Measurements from ENCODE around the gene ANKEF1.

Gene ANKEF1

DNA sequence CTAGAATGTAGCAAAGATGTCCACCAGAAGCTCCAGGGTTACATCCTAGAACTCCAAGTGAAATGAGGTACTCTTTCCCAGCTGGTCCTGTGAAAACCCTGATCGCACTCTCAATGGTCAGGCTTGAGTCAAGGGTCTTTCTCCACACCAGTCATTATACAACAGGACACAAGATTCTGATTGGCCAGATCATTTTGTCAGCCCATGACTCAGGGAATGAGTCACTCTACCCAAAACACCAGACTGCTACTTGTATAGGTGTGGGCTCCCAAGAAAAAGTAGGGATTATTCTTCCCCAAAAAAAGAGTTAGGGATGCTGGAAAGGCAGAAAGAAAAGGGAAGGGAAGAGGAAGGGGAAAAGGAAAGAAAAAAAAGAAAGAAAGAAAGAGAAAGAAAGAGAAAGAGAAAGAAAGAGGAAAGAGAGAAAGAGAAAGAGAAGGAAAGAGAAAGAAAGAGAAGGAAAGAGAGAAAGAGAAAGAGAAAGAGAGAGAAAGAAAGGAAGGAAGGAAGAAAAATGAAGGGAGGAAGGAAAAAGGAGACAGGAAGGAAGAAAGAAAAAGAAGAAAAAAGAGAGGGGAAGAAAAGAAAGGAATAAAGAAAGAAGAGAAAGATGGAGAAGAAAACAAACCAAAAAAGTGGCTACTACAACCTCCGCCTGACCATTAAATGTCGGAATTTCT is 30.5 kb downstream of the ANKEF1 start:
- H3K4me3 ChIP-seq (ENCODE audit: low read depth in 1 of 2, low read length in 2 of 2) = no peak overlapping the region

DNA sequence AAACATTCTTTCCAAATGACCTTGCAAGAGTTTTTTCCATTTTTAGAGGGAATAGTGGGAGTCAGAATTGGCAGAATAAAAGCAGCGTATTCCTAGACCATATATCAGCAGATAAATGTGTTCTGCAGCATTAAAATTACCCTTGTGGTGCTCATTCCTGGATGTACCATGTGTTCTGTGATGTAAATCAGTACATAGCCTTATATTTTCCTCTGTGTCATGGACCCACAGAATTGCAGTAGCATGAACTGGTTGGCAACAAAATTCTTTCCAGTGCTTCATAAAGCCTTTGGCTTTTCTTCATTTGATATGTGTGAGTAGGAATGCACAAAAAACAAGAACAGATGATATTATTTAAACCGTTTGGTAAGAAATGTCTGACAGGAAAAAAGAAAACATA is 32.5 kb downstream of the ANKEF1 start:
- Histone ChIP-seq H3K36me3 (ENCODE audit: control insufficient read depth in 1 of 2, insufficient read depth in 2 of 2, low read length in 2 of 2) (no peaks in the 10 kb centered on the region), H3K9me3 (ENCODE audit: control insufficient read depth in 1 of 2, low read length in 2 of 2) (no peaks in the 10 kb centered on the region), H3K27ac (ENCODE audit: low read length) (no peak overlapping the region), H3K4me1 (ENCODE audit: control insufficient read depth in 1 of 2, insufficient read depth in 2 of 2, low read length in 2 of 2) (no peaks in the 10 kb centered on the region), H3K27me3 (ENCODE audit: low read depth, low read length) (no peaks in the 10 kb centered on the region), H3K4me3 (ENCODE audit: low read depth in 1 of 2, low read length in 2 of 2) (no peak overlapping the region)

More for the DNA sequence above, 30.5 kb downstream of the ANKEF1 start:
- H3K4me1 ChIP-seq (ENCODE audit: control insufficient read depth in 1 of 2, insufficient read depth in 2 of 2, low read length in 2 of 2) = no peaks in the 10 kb centered on the region
- no peaks in the 10 kb centered on the region for H3K9me3 ChIP-seq (ENCODE audit: control insufficient read depth in 1 of 2, low read length in 2 of 2)
- no peaks in the 10 kb centered on the region for H3K36me3 ChIP-seq (ENCODE audit: control insufficient read depth in 1 of 2, insufficient read depth in 2 of 2, low read length in 2 of 2)
- no peaks in the 10 kb centered on the region for H3K27me3 ChIP-seq (ENCODE audit: low read depth, low read length)
- H3K27ac ChIP-seq (ENCODE audit: low read length) = no peak overlapping the region

DNA sequence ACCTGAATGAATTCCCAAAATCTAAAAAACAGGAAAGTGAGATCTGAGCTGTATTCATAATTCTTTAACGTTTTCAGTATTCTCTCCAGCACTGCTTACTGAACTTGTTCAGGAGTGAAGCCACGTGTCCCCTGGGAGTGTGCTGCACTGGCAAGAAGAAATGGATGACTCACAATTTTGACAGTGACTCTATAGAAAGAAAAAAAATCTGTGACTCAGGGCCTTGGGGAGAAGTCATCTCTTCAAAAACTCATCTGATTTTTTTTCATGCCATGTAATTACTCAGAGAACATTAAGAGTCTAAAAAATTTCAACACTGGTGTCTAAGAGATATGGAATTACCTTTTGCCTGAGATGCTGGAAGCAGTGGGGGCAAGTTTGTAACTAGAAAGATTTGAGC is 39.7 kb downstream of the ANKEF1 start:
- Histone ChIP-seq H3K4me3 (ENCODE audit: low read depth in 1 of 2, low read length in 2 of 2) (no peak overlapping the region), H3K27me3 (ENCODE audit: low read depth, low read length) (no peaks in the 10 kb centered on the region), H3K4me1 (ENCODE audit: control insufficient read depth in 1 of 2, insufficient read depth in 2 of 2, low read length in 2 of 2) (no peaks in the 10 kb centered on the region), H3K9me3 (ENCODE audit: control insufficient read depth in 1 of 2, low read length in 2 of 2) (no peaks in the 10 kb centered on the region), H3K36me3 (ENCODE audit: control insufficient read depth in 1 of 2, insufficient read depth in 2 of 2, low read length in 2 of 2) (no peaks in the 10 kb centered on the region), H3K27ac (ENCODE audit: low read length) (no peak overlapping the region)

DNA sequence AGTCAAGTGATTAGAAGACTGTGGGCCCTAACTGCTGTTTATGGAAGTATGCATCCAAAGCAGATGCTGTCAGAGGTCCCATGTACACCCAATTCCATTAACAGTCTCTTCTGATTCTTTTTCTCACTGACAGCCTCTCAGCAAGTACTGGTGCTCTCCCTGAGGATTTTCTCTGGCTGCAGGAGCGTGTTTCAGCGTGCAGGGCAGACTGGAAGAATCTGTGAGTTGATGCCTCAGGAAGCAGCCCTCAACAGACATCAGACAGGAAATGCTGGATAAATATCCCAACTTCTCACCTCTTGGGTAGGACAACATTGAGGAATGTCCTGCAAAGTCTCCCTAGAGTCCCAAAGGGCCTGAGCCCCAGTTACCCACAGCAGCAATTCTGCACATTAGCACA is 40.8 kb downstream of the ANKEF1 start:
- Histone ChIP-seq H3K36me3 (ENCODE audit: control insufficient read depth in 1 of 2, insufficient read depth in 2 of 2, low read length in 2 of 2) (no peaks in the 10 kb centered on the region), H3K27me3 (ENCODE audit: low read depth, low read length) (no peaks in the 10 kb centered on the region), H3K4me3 (ENCODE audit: low read depth in 1 of 2, low read length in 2 of 2) (no peak overlapping the region), H3K27ac (ENCODE audit: low read length) (no peak overlapping the region), H3K4me1 (ENCODE audit: control insufficient read depth in 1 of 2, insufficient read depth in 2 of 2, low read length in 2 of 2) (no peaks in the 10 kb centered on the region), H3K9me3 (ENCODE audit: control insufficient read depth in 1 of 2, low read length in 2 of 2) (no peaks in the 10 kb centered on the region)

DNA sequence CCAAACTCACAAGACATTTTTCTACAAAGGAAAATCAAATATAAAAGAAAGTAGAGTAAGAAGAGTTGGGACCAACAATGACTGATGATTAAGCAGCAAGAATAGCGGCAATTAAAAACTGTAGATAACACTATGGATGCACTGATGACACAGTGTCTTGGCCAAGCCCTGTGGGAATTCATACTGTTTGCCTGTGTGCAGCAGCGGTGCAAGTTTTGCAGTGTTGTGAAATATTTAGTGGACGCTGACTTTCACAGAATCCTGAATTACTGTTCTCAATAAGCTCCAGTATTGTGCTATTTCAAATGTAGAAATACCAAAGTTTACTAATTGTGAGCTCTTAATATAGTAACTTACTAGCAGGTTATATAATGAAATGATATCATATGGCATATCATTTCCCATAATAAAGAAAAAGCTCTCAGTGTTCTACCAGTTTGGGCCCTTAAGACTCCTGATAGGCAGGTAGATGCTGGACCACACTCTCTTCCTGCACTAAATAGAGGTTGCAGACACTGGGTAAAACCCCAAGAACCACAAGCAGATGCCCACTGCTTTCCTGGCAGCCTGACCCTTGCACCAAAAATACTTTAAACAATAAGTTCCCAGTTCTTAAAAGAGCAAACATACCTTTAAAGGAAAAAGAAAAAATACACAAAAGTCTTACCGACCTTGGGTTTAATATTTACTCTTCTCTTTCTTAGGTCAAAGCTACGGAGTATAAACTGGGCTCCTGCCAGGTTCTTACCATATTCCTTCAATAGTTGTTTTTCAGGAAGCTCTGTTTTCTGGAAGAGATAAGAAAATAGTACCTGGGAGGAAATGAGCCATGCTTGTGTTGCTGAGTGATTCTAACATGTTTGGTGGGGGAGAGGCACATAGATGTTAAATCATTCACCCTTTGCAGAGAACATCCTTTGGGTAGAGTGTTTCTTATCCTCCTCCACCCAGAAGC is 41.6 kb downstream of the ANKEF1 start:
- H3K27ac ChIP-seq (ENCODE audit: low read length) = no peak overlapping the region
- no peak overlapping the region for H3K4me3 ChIP-seq (ENCODE audit: low read depth in 1 of 2, low read length in 2 of 2)
- no peaks in the 10 kb centered on the region for H3K36me3 ChIP-seq (ENCODE audit: control insufficient read depth in 1 of 2, insufficient read depth in 2 of 2, low read length in 2 of 2)
- no peaks in the 10 kb centered on the region for H3K4me1 ChIP-seq (ENCODE audit: control insufficient read depth in 1 of 2, insufficient read depth in 2 of 2, low read length in 2 of 2)
- no peaks in the 10 kb centered on the region for H3K27me3 ChIP-seq (ENCODE audit: low read depth, low read length)
- no peaks in the 10 kb centered on the region for H3K9me3 ChIP-seq (ENCODE audit: control insufficient read depth in 1 of 2, low read length in 2 of 2)

DNA sequence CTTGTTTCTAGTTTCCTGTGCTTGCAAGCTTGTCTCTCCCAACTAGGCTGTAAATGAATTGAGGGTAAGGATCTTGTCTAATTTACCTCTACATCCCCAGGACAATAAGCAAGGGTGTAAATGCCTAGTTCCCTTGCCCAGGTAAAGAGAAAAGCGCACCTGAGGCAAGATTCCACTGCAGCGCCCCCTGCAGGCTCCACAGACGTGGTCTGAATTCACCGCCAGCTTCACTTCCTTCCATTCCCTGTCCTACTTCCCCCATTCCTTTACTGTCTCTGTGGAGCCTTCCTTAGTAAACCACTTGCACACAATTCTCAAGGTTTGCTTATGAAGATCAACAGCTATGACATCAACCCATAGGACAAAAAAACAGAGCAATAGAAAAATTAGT is 42.3 kb downstream of the ANKEF1 start:
- no peak overlapping the region for H3K27ac ChIP-seq (ENCODE audit: low read length)
- no peaks in the 10 kb centered on the region for H3K4me1 ChIP-seq (ENCODE audit: control insufficient read depth in 1 of 2, insufficient read depth in 2 of 2, low read length in 2 of 2)
- no peaks in the 10 kb centered on the region for H3K36me3 ChIP-seq (ENCODE audit: control insufficient read depth in 1 of 2, insufficient read depth in 2 of 2, low read length in 2 of 2)
- no peaks in the 10 kb centered on the region for H3K27me3 ChIP-seq (ENCODE audit: low read depth, low read length)
- no peaks in the 10 kb centered on the region for H3K9me3 ChIP-seq (ENCODE audit: control insufficient read depth in 1 of 2, low read length in 2 of 2)
- H3K4me3 ChIP-seq (ENCODE audit: low read depth in 1 of 2, low read length in 2 of 2) = no peak overlapping the region

DNA sequence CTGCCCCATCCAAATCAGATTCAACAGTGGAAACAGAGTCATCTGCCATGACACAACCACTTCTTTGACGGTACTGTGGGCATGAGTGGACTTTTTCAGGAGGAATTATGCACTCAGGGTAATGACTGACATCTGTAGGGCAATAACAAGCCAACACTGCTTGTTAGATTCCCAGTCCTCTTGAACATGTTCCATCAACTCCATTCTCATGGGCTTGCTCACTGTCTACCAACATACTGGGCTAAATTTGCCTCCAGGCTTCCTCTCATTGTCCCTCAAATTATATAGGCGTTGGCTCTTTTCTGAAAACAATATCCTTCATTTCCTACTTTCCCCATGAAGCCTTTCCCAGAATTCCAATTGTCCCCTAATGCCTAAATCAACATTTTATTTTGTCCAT is 43.1 kb downstream of the ANKEF1 start:
- Histone ChIP-seq H3K9me3 (ENCODE audit: control insufficient read depth in 1 of 2, low read length in 2 of 2) (no peaks in the 10 kb centered on the region), H3K27ac (ENCODE audit: low read length) (no peak overlapping the region), H3K27me3 (ENCODE audit: low read depth, low read length) (no peaks in the 10 kb centered on the region), H3K4me1 (ENCODE audit: control insufficient read depth in 1 of 2, insufficient read depth in 2 of 2, low read length in 2 of 2) (no peaks in the 10 kb centered on the region), H3K4me3 (ENCODE audit: low read depth in 1 of 2, low read length in 2 of 2) (no peak overlapping the region), H3K36me3 (ENCODE audit: control insufficient read depth in 1 of 2, insufficient read depth in 2 of 2, low read length in 2 of 2) (no peaks in the 10 kb centered on the region)

DNA sequence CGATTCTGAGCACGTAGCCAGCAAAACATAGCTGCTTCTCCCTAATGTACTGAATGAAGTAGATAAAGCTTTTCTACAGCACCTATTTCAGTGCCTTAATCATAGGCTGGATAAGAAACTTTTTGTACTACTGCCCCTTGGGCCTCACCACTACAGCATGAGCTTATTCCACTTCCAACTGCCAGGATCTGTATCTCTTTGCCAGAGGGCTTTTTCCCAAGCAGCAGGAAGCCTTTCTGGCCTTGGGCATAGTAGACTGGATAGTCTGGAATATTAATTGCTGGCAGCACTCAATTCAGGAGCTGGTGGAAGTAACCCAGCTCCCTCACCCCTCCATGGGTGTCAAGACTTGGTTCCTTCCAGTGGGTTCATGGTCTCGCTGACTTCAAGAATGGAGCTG is 43.6 kb downstream of the ANKEF1 start:
- no peak overlapping the region for H3K4me3 ChIP-seq (ENCODE audit: low read depth in 1 of 2, low read length in 2 of 2)
- no peaks in the 10 kb centered on the region for H3K27me3 ChIP-seq (ENCODE audit: low read depth, low read length)
- H3K27ac ChIP-seq (ENCODE audit: low read length) = no peak overlapping the region
- H3K36me3 ChIP-seq (ENCODE audit: control insufficient read depth in 1 of 2, insufficient read depth in 2 of 2, low read length in 2 of 2) = no peaks in the 10 kb centered on the region
- H3K4me1 ChIP-seq (ENCODE audit: control insufficient read depth in 1 of 2, insufficient read depth in 2 of 2, low read length in 2 of 2) = no peaks in the 10 kb centered on the region
- no peaks in the 10 kb centered on the region for H3K9me3 ChIP-seq (ENCODE audit: control insufficient read depth in 1 of 2, low read length in 2 of 2)

DNA sequence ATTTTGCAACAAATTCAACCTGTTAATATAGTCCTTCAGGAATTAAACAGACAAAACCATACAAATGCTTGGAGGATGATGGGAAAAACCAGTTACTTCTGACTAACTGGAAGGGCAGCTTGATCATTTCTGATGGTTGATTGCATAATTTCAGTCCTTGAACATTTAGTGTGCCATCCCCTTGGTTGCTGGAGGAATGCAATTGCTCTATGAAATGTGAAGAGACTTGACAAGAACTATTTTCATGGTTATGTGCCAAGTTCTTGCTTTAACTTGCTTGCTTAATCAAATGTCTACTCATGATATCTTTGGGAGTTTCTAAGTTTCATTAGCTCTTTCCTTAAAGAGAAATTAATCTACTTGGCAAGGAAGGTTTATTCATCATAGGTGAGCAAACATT is 45.2 kb downstream of the ANKEF1 start:
- H3K27me3 ChIP-seq (ENCODE audit: low read depth, low read length) = no peaks in the 10 kb centered on the region
- H3K9me3 ChIP-seq (ENCODE audit: control insufficient read depth in 1 of 2, low read length in 2 of 2) = no peaks in the 10 kb centered on the region
- H3K4me3 ChIP-seq (ENCODE audit: low read depth in 1 of 2, low read length in 2 of 2) = no peak overlapping the region
- H3K36me3 ChIP-seq (ENCODE audit: control insufficient read depth in 1 of 2, insufficient read depth in 2 of 2, low read length in 2 of 2) = no peaks in the 10 kb centered on the region
- H3K4me1 ChIP-seq (ENCODE audit: control insufficient read depth in 1 of 2, insufficient read depth in 2 of 2, low read length in 2 of 2) = no peaks in the 10 kb centered on the region
- H3K27ac ChIP-seq (ENCODE audit: low read length) = no peak overlapping the region

DNA sequence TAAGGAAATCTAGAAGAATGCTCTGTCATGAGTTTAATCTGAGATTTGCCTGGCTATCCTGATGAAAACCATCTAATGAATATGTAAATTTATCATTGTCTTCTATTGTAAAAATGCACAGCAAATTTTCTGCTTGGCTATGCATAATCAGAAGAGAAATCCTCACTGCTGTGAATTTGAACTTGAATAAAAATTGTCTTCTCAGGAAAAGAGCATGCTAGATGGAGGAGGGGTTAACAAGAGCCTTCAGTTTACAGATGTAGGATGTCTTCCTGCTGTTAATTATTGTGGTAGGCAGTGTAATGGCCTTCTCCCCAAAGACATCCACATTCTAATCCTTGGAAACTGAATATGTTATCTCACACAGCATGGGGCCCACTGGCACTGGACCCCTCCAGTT is 45.8 kb downstream of the ANKEF1 start:
- no peaks in the 10 kb centered on the region for H3K4me1 ChIP-seq (ENCODE audit: control insufficient read depth in 1 of 2, insufficient read depth in 2 of 2, low read length in 2 of 2)
- H3K9me3 ChIP-seq (ENCODE audit: control insufficient read depth in 1 of 2, low read length in 2 of 2) = no peaks in the 10 kb centered on the region
- no peaks in the 10 kb centered on the region for H3K36me3 ChIP-seq (ENCODE audit: control insufficient read depth in 1 of 2, insufficient read depth in 2 of 2, low read length in 2 of 2)
- no peak overlapping the region for H3K27ac ChIP-seq (ENCODE audit: low read length)
- H3K27me3 ChIP-seq (ENCODE audit: low read depth, low read length) = no peaks in the 10 kb centered on the region
- no peak overlapping the region for H3K4me3 ChIP-seq (ENCODE audit: low read depth in 1 of 2, low read length in 2 of 2)

DNA sequence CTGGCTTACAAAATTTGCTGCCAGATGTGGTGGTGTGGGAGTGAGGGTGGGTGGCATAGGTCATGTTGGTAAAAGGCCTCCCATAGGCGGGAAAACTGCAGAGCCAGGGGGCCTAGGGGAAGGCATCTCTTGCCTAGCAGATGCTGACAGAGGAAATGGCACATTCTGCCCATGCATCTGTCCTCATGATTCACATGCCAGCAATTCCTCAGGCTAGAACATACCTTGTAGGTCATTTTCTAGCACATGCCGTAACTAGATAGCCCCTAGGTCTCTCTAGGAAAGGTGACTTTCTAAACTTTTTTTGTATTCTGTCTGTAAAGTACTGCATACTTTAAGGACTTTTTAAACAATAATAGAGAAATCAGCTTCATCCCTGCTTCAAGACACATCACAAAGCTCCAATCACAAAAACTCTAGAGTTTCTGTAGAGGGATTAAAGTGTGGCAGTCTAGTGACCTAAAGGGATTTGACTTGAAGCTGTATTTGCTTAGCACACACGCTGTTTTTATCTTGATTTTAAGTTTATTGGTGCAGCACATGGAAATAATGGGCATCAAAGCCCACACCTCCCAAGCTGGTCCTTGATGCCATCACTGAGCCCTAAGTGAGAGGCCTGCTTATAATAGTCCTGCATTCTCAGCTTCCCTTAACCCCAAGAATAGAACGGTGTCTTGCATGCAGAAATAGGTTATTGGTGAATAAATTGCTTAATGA is 55.2 kb downstream of the ANKEF1 start:
- no peaks in the 10 kb centered on the region for H3K27me3 ChIP-seq (ENCODE audit: low read depth, low read length)
- no peaks in the 10 kb centered on the region for H3K36me3 ChIP-seq (ENCODE audit: control insufficient read depth in 1 of 2, insufficient read depth in 2 of 2, low read length in 2 of 2)
- H3K4me3 ChIP-seq (ENCODE audit: low read depth in 1 of 2, low read length in 2 of 2) = no peak overlapping the region
- no peak overlapping the region for H3K27ac ChIP-seq (ENCODE audit: low read length)
- no peaks in the 10 kb centered on the region for H3K4me1 ChIP-seq (ENCODE audit: control insufficient read depth in 1 of 2, insufficient read depth in 2 of 2, low read length in 2 of 2)
- H3K9me3 ChIP-seq (ENCODE audit: control insufficient read depth in 1 of 2, low read length in 2 of 2) = no peaks in the 10 kb centered on the region
